Measurements from ENCODE around the gene SORL1. TPM values are rescaled to one million over a fixed set of nuclear protein-coding genes. Genes with fewer than 3 reads are reported as not detected.

SORL1 gene
- total RNA-seq, 4 donors from 2014 or later, result 7.1 to 12.6 (median 10.6) TPM

DNA sequence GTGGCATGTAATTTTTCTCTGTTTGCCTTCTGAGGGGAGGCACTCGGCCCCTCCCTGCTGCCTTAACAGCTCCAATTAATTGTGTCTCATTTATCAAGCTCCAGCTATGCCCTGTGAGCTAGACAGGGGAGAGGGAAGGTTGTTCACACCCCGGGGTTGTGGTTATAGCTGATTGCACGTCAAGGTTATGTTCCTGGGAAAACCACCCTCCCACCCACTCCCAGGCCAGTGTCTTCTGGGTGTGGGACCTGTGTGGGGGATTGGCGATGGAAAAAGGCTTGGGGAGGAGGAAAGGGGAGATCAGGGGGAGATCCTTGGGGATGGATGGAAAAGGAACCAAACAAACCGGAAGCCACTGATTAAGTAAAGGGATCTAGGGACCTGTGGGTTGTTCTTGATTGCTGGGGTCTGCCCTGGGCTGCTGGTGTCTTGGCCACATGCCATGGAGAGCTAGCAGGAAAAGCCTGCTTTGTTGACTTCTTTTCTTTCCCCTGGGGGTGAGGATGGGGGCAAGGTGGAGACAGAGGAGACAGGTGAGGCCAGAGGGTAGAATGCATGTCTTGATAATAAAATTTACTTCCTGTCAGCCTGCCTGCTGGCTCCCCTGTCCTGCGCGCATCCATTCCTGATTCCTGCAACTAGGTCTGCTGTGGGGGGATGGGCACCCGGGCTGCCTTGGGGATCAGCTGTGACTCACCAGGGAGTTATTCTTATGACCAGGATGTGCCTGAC is 14.1 kb downstream of the SORL1 start:
- peak; percentile 91 for ATAC-seq
- Histone ChIP-seq H3K9me3 (no peaks in the 10 kb centered on the region), H3K4me1 (peaks cover 3 to 55% (median 24%) of the 10 kb centered on the region in 3 donors), H3K36me3 (no peaks in the 10 kb centered on the region), H3K27ac (peak overlapping the region; percentile 9 to 83 (median 82)), H3K27me3 (no peaks in the 10 kb centered on the region), H3K4me3 (no peak overlapping the region)
- 30 to 38% methylated on average over 1 to 6 of the region's 8 CpGs for WGBS, 2 donors (ENCODE audit: low coverage in 1 of 2)
- TF ChIP-seq POLR2A (IDR thresholded peaks at IDR 0.05), result no peak
- no peak for TF ChIP-seq EP300 (IDR thresholded peaks at IDR 0.05)
- TF ChIP-seq, protein P1, sequence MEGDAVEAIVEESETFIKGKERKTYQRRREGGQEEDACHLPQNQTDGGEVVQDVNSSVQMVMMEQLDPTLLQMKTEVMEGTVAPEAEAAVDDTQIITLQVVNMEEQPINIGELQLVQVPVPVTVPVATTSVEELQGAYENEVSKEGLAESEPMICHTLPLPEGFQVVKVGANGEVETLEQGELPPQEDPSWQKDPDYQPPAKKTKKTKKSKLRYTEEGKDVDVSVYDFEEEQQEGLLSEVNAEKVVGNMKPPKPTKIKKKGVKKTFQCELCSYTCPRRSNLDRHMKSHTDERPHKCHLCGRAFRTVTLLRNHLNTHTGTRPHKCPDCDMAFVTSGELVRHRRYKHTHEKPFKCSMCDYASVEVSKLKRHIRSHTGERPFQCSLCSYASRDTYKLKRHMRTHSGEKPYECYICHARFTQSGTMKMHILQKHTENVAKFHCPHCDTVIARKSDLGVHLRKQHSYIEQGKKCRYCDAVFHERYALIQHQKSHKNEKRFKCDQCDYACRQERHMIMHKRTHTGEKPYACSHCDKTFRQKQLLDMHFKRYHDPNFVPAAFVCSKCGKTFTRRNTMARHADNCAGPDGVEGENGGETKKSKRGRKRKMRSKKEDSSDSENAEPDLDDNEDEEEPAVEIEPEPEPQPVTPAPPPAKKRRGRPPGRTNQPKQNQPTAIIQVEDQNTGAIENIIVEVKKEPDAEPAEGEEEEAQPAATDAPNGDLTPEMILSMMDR (IDR thresholded peaks at IDR 0.05), result no peak
- peak; percentile 79 for TF ChIP-seq POLR2AphosphoS5 (IDR thresholded peaks at IDR 0.05)

DNA sequence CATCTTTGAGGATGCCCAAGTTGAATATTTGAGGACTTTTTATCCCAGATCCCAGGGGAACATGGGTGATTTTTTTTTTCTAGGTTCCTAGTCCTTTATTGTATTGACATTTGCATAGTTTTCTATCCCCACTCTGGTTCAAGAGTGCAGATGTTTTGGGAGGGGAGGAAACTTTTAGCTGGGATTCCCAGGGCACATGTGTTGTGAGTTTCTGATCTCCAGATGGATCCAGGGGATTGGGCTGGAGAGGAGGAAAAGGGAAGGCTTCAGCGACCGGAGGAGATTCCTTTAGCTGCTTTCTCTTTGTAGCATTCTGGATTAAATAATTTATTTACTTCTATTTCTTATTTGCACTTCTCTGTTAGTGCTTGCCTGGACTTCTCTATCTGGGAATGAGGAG is 15.4 kb downstream of the SORL1 start:
- Histone ChIP-seq H3K36me3 (no peaks in the 10 kb centered on the region), H3K4me3 (no peak overlapping the region), H3K27ac (peak overlapping the region; percentile 9 to 83 (median 82)), H3K4me1 (peaks cover 3 to 58% (median 24%) of the 10 kb centered on the region in 3 donors), H3K27me3 (no peaks in the 10 kb centered on the region), H3K9me3 (no peaks in the 10 kb centered on the region)
- WGBS, 2 donors (ENCODE audit: low coverage in 1 of 2), result 33 to 60% methylated on average over 2 of the region's 2 CpGs
- no peak for ATAC-seq
- TF ChIP-seq POLR2AphosphoS5 (IDR thresholded peaks at IDR 0.05) (no peak), EP300 (IDR thresholded peaks at IDR 0.05) (no peak)

- ATAC-seq, result no peak
- 31 to 57% methylated on average over 1 to 10 of the region's 10 CpGs for WGBS, 2 donors (ENCODE audit: low coverage in 1 of 2)
- Histone ChIP-seq H3K9me3 (no peaks in the 10 kb centered on the region), H3K27me3 (no peaks in the 10 kb centered on the region), H3K4me1 (peaks cover 3 to 63% (median 24%) of the 10 kb centered on the region in 3 donors), H3K36me3 (no peaks in the 10 kb centered on the region), H3K27ac (peak overlapping the region in 2 of 4 donors; percentile 82 to 83), H3K4me3 (no peak overlapping the region)
- TF ChIP-seq EP300 (IDR thresholded peaks at IDR 0.05) (no peak), POLR2A (IDR thresholded peaks at IDR 0.05) (no peak), POLR2AphosphoS5 (IDR thresholded peaks at IDR 0.05) (no peak)
- TF ChIP-seq, protein P1 (IDR thresholded peaks at IDR 0.05), result no peak
These were observed 15.9 kb downstream of the SORL1 start for GRCh38 chr11:121467965-121468364.

GRCh38 chr11:121469910-121470309 is 17.8 kb downstream of the SORL1 start:
- no peaks in the 10 kb centered on the region for H3K36me3 ChIP-seq
- no peak overlapping the region for H3K4me3 ChIP-seq
- H3K27ac ChIP-seq, result no peak overlapping the region
- H3K27me3 ChIP-seq, result no peaks in the 10 kb centered on the region
- no peaks in the 10 kb centered on the region for H3K9me3 ChIP-seq
- no peak for ATAC-seq
- peaks cover 0 to 50% (median 18%) of the 10 kb centered on the region in 3 donors for H3K4me1 ChIP-seq
- 98% methylated on average over 5 of the region's 5 CpGs; no CpG with 5 or more reads in 1 of the 2 donors for WGBS, 2 donors (ENCODE audit: low coverage in 1 of 2)
- TF ChIP-seq, protein P1 (IDR thresholded peaks at IDR 0.05), result no peak
- no peak for TF ChIP-seq EP300 (IDR thresholded peaks at IDR 0.05)
- no peak for TF ChIP-seq POLR2AphosphoS5 (IDR thresholded peaks at IDR 0.05)
- TF ChIP-seq POLR2A (IDR thresholded peaks at IDR 0.05), result no peak

- H3K4me1 ChIP-seq, result peaks cover 0 to 37% (median 15%) of the 10 kb centered on the region in 3 donors
- WGBS, 2 donors (ENCODE audit: low coverage in 1 of 2), result 78 to 80% methylated on average over 1 to 8 of the region's 12 CpGs
- H3K36me3 ChIP-seq, result no peaks in the 10 kb centered on the region
- TF ChIP-seq, protein P1 (IDR thresholded peaks at IDR 0.05), result no peak
- TF ChIP-seq POLR2AphosphoS5 (IDR thresholded peaks at IDR 0.05), result no peak
- TF ChIP-seq EP300 (IDR thresholded peaks at IDR 0.05), result no peak
- no peak for TF ChIP-seq POLR2A (IDR thresholded peaks at IDR 0.05)
- H3K9me3 ChIP-seq, result no peaks in the 10 kb centered on the region
- H3K4me3 ChIP-seq, result no peak overlapping the region
- no peak for ATAC-seq
- H3K27ac ChIP-seq, result no peak overlapping the region
- no peaks in the 10 kb centered on the region for H3K27me3 ChIP-seq
These were observed 19.1 kb downstream of the SORL1 start for GRCh38 chr11:121471167-121471566.

All from gastroesophageal sphincter (tissue), 4 donors.